Adrenal gland (tissue), 5 donors: ENCODE data around the gene ICAM5.

Experiments
- CTCF ChIP-seq, 6 experiments: fragments of 450-650 bp in 4 of 6; fragments of 200-600 bp in 2 of 6; sonication (generic) in 1 of 6; IDR thresholded peaks; 1 replicate in 5 of 6; 2 replicates in 1 of 6; pipeline versions ENCODE4 v1.5.1 to v1.8.0; 2016 to 2021; ENCODE audit warnings: antibody characterized with exemption in 6 of 6, mild to moderate bottlenecking in 2 of 6, moderate library complexity in 1 of 6
- POLR2A ChIP-seq, 2 donors: fragments of 450-650 bp; IDR thresholded peaks; one replicate each; pipeline ENCODE4 v1.6.1; 2017; ENCODE audit warnings: antibody characterized with exemption in 2 of 2, mild to moderate bottlenecking in 2 of 2, moderate library complexity in 1 of 2
- donor health status: DM: no; HTN: no; CAD: no.

- TF ChIP-seq CTCF (IDR thresholded peaks at IDR 0.05) (no peak), POLR2A (IDR thresholded peaks at IDR 0.05) (no peak)
Observed at GRCh38 chr19:10294368-10294697, 4.6 kb downstream of the ICAM5 start.
